GM12878 (cell line): ENCODE results near the gene RNF186. TPM values are rescaled to one million over a fixed set of nuclear protein-coding genes. Genes with fewer than 3 reads are reported as not detected.

Experiments
- ATAC-seq: fragments of 200-7000 bp; cut with Tn5 transposase; 3 replicates; pipeline ENCODE4 v1.9.1; 2020; ENCODE audit warnings: mild to moderate bottlenecking, moderate library complexity
- BruUV-seq: library from RNA; stranded (reverse); fragments of 400-500 nt; replicated peaks from 2 replicates; lab custom pipeline; 2021; lab: Mats Ljungman, UMichigan
- CTCF ChIA-PET: fragments of 300-600 bp; sonication (Branson Sonifier 250); formaldehyde crosslinking; extraction: SDS; loops from one replicate; lab custom pipeline; 2021; ENCODE audit warnings: inconsistent platforms; lab: Yijun Ruan, JAX
- POLR2A ChIA-PET: fragments of 350-600 bp; formaldehyde crosslinking; extraction: SDS; loops from one replicate; lab custom pipeline; 2021; ENCODE audit warnings: inconsistent platforms; lab: Charles Lee
- RAD21 ChIA-PET: fragments of 300-600 bp; sonication (Branson Sonifier 250); formaldehyde crosslinking; loops from one replicate; lab custom pipeline; 2023; ENCODE audit warnings: antibody characterized with exemption; ENCODE audit not compliant: unreplicated experiment; lab: Charles Lee
- SMC1A ChIA-PET: fragments of 300-600 bp; sonication (Branson Sonifier 250); formaldehyde crosslinking; loops from one replicate; lab custom pipeline; 2023; ENCODE audit not compliant: unreplicated experiment, uncharacterized antibody; lab: Charles Lee
- DNase-seq: peaks from one replicate; pipeline ENCODE4 v3.0.0-alpha.2; 2011; ENCODE audit warnings: low read depth, low spot score
- FAIRE-seq: peaks from 3 replicates; lab custom pipeline; 2011; peaks lifted over from hg19 to GRCh38; lab: Jason Lieb, UNC
- H2AFZ ChIP-seq: 2 replicates; pipeline ENCODE4 v1.6.0; 2011; ENCODE audit warnings: low read depth, low read length, control low read depth; ENCODE audit not compliant: control insufficient read depth
- H3K27ac ChIP-seq: 2 replicates; pipeline ENCODE4 v1.5.1; 2011; ENCODE audit warnings: control low read depth; ENCODE audit not compliant: control insufficient read depth, insufficient read depth
- H3K27me3 ChIP-seq, 2 experiments: replicated peaks in 1 of 2; 2 replicates each; pipeline versions ENCODE4 v1.6.0 to v1.6.1; 2011; ENCODE audit warnings: low read length in 1 of 2; ENCODE audit not compliant: control insufficient read depth in 2 of 2, insufficient read depth in 2 of 2
- H3K36me3 ChIP-seq, 2 experiments: 2 replicates each; pipeline ENCODE4 v1.5.1; 2011; ENCODE audit warnings: low read length in 1 of 2; ENCODE audit not compliant: control insufficient read depth in 2 of 2, insufficient read depth in 2 of 2
- H3K4me1 ChIP-seq: 2 replicates; pipeline ENCODE4 v1.6.1; 2011; ENCODE audit warnings: mild to moderate bottlenecking, low read length, moderate library complexity, mixed read lengths; ENCODE audit not compliant: control insufficient read depth, insufficient read depth
- H3K4me2 ChIP-seq: 2 replicates; pipeline ENCODE4 v1.6.0; 2011; ENCODE audit warnings: control low read depth; ENCODE audit not compliant: control insufficient read depth, insufficient read depth
- H3K4me3 ChIP-seq: fragments of 200-600 bp; sonication (generic); 2 replicates; pipeline ENCODE4 v1.5.1; 2016
- H3K79me2 ChIP-seq: 2 replicates; pipeline ENCODE4 v1.6.0; 2011; ENCODE audit warnings: low read length; ENCODE audit not compliant: control insufficient read depth, insufficient read depth
- H3K9ac ChIP-seq: 2 replicates; pipeline ENCODE4 v1.8.0; 2011; ENCODE audit warnings: low read length, control low read depth, mixed read lengths; ENCODE audit not compliant: control insufficient read depth, insufficient read depth
- H3K9me3 ChIP-seq: replicated peaks from 3 replicates; pipeline ENCODE4 v1.5.1; 2011; ENCODE audit warnings: mild to moderate bottlenecking, low read length; ENCODE audit not compliant: control insufficient read depth, insufficient read depth
- H4K20me1 ChIP-seq: 2 replicates; pipeline ENCODE4 v1.6.0; 2011; ENCODE audit not compliant: control insufficient read depth, insufficient read depth
- BMI1 ChIP-seq: fragments of 450-650 bp; IDR thresholded peaks from 2 replicates; pipeline ENCODE4 v1.6.1; 2016; ENCODE audit warnings: mild to moderate bottlenecking, moderate library complexity, borderline replicate concordance
- CHD2 ChIP-seq: IDR thresholded peaks from 2 replicates; pipeline ENCODE4 v1.6.1; 2011; ENCODE audit warnings: low read depth, low read length, improper control_type of control experiment, borderline replicate concordance
- EED ChIP-seq: sonication (generic); IDR thresholded peaks from 2 replicates; pipeline ENCODE4 v1.6.1; 2016; ENCODE audit warnings: antibody characterized with exemption, low read depth
- FOS ChIP-seq: IDR thresholded peaks from 3 replicates; pipeline ENCODE4 v1.6.1; 2011; ENCODE audit warnings: borderline replicate concordance; ENCODE audit not compliant: insufficient read length; ENCODE audit errors: extremely low read depth
- FOXM1 ChIP-seq: IDR thresholded peaks from 2 replicates; pipeline ENCODE4 v1.6.1; 2012; ENCODE audit warnings: low read depth, mild to moderate bottlenecking, inconsistent platforms, low read length, moderate library complexity
- GABPA ChIP-seq: IDR thresholded peaks from 2 replicates; pipeline ENCODE4 v1.6.1; 2014; ENCODE audit warnings: antibody characterized with exemption, low read depth, mild to moderate bottlenecking, inconsistent platforms
- MYB ChIP-seq: fragments of 150-350 bp; IDR thresholded peaks from 2 replicates; pipeline ENCODE4 v1.6.1; 2014; ENCODE audit warnings: mild to moderate bottlenecking, low read depth, low read length, borderline replicate concordance
- NFXL1 ChIP-seq: fragments of 450-650 bp; IDR thresholded peaks from 2 replicates; pipeline ENCODE4 v1.6.1; 2017; ENCODE audit warnings: antibody characterized with exemption, mild to moderate bottlenecking, borderline replicate concordance
- POU2F2 ChIP-seq: IDR thresholded peaks from 3 replicates; pipeline ENCODE4 v1.6.1; 2011; ENCODE audit warnings: low read depth, mild to moderate bottlenecking, low read length, borderline replicate concordance
- RB1 ChIP-seq: fragments of 450-650 bp; formaldehyde crosslinking; IDR thresholded peaks from 2 replicates; pipeline ENCODE4 v1.6.1; 2017; ENCODE audit warnings: mild to moderate bottlenecking, borderline replicate concordance
- ZZZ3 ChIP-seq: IDR thresholded peaks from 2 replicates; pipeline ENCODE4 v1.6.1; 2011; ENCODE audit warnings: low read depth; ENCODE audit not compliant: control insufficient read depth, insufficient read length
- WGBS: methylation state at CpG from one replicate; pipeline ENCODE4 v1.1.6; 2016; ENCODE audit warnings: low lambda C conversion rate; ENCODE audit not compliant: insufficient replicate concordance, insufficient coverage; ENCODE audit errors: missing lambda C conversion rate; 5-methylcytosine and 5-hydroxymethylcytosine counted together
- in situ Hi-C: fragments of 300-500 bp; cut with MboI; formaldehyde crosslinking; loops from 9 replicates; pipeline ENCODE4 v1.14.3; 2018; ENCODE audit warnings: mixed read lengths
- intact Hi-C: fragments of 100-400 bp; cut with micrococcal nuclease; formaldehyde crosslinking; loops from one replicate; pipeline ENCODE4 v1.14.2; 2022; ENCODE audit not compliant: unreplicated experiment
- polyA plus RNA-seq, 11 experiments: library from polyadenylated mRNA; depleted of rRNA in 4 of 11; unstranded in 6 of 11; stranded (reverse) in 5 of 11; fragments of >200 nt; fragmentation: Nextera tagmentation in 4 of 11; fragmentation: Illumina TruSeq in 1 of 11; extraction: Ambion mirVana in 4 of 11; extraction: Trizol in 1 of 11; gene quantifications; 1 replicate in 1 of 11; 2 replicates in 10 of 11; pipeline versions ENCODE4 v1.2.1 to v1.2.3, GENCODE V29; 2011 to 2016; ENCODE audit warnings: inconsistent platforms in 2 of 11, missing spikeins in 2 of 11, low read depth in 1 of 11
- total RNA-seq, 4 experiments: library from RNA; depleted of rRNA in 3 of 4; stranded (reverse); fragments of >200 nt in 3 of 4; fragmentation: Illumina TruSeq in 1 of 4; extraction: Trizol in 1 of 4; gene quantifications; 2 replicates each; pipeline versions ENCODE4 v1.2.1 to v1.2.3, GENCODE V29; 2013 to 2021
- TF ChIP-seq, protein P1 (sequence below): IDR thresholded peaks from 2 replicates; pipeline ENCODE4 v1.6.1; 2012; ENCODE audit warnings: improper control_type of control experiment, low read depth, low read length; ENCODE audit not compliant: insufficient replicate concordance
- TF ChIP-seq, protein P2 (sequence below): fragments of 150-350 bp; IDR thresholded peaks from 2 replicates; pipeline ENCODE4 v1.6.1; 2014; ENCODE audit warnings: mild to moderate bottlenecking, low read depth, low read length
- TF ChIP-seq, protein P3 (sequence below): fragments of 450-650 bp; formaldehyde crosslinking; IDR thresholded peaks from 2 replicates; pipeline ENCODE4 v1.4.0; 2020; ENCODE audit warnings: mild to moderate bottlenecking, moderate library complexity

Gene RNF186
- total and polyA plus RNA-seq, 10 of the 15 experiments (the other 5 are each of a cell fraction or from before 2014, with no cell fraction given) = not detected

DNA sequence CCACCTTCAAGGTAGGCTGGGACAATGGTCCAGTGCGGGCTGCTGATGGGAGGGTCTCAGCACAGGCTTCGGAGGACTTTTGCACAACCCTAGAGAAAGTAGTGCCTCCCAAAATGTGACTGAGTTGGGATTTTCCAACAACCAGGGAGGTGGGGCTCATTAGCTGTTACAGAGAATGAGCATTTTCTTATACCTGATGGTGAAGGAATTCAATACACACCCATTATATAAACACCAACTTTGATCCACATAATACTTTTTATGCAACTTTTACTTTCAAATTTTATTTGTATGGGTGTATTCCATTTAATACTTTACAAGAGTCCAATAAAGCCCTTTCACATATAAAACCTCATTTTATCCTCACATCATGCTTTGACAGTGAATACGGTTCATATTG, 31.3 kb upstream of the RNF186 start (continued):
- TF ChIP-seq BMI1 = no peak
- no peak for TF ChIP-seq GABPA
- no peak for TF ChIP-seq MYB
- TF ChIP-seq CHD2 = no peak
- no peak for TF ChIP-seq ZZZ3

DNA sequence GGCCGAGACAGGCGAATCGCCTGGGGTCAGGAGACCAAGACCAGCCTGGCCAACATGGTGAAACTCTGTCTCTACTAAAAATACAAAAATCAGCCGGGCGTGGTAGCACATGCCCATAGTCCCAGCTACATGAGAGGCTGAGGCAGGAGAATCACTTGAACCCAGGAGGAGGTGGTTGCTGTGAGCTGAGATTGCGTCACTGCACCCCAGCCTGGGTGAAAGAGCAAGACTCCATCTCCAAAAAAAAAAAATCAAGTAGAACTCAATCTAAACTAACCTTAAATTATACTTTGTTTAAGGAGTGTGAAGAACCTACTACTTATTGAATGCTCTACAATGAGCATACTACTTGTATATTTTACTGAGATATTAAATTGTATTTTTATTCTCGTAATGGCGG, 30.5 kb upstream of the RNF186 start:
- H3K9ac ChIP-seq = no peak overlapping the region
- no peak overlapping the region for H3K4me3 ChIP-seq
- CTCF ChIA-PET = no interaction called here
- no peak overlapping the region for H2AFZ ChIP-seq
- POLR2A ChIA-PET = no interaction called here
- WGBS = 56% methylated on average over 8 of the region's 8 CpGs
- no peak overlapping the region for H3K27ac ChIP-seq
- RAD21 ChIA-PET = no interaction called here
- H4K20me1 ChIP-seq = no peaks in the 10 kb centered on the region
- intact Hi-C loops (no loop called here), in situ Hi-C loops (no loop called here)
- H3K79me2 ChIP-seq = no peaks in the 10 kb centered on the region
- FAIRE-seq (no peak), ATAC-seq (no peak), DNase-seq (no peak)
- no peaks in the 10 kb centered on the region for H3K27me3 ChIP-seq
- BruUV-seq = no TSS peak
- H3K36me3 ChIP-seq = no peaks in the 10 kb centered on the region
- no peaks in the 10 kb centered on the region for H3K9me3 ChIP-seq
- no peak overlapping the region for H3K4me2 ChIP-seq
- SMC1A ChIA-PET = no interaction called here
- H3K4me1 ChIP-seq = no peaks in the 10 kb centered on the region
- TF ChIP-seq POU2F2 (no peak), EED (no peak), FOXM1 (no peak), RB1 (no peak), FOS (no peak), NFXL1 (no peak)
- TF ChIP-seq, protein P1, sequence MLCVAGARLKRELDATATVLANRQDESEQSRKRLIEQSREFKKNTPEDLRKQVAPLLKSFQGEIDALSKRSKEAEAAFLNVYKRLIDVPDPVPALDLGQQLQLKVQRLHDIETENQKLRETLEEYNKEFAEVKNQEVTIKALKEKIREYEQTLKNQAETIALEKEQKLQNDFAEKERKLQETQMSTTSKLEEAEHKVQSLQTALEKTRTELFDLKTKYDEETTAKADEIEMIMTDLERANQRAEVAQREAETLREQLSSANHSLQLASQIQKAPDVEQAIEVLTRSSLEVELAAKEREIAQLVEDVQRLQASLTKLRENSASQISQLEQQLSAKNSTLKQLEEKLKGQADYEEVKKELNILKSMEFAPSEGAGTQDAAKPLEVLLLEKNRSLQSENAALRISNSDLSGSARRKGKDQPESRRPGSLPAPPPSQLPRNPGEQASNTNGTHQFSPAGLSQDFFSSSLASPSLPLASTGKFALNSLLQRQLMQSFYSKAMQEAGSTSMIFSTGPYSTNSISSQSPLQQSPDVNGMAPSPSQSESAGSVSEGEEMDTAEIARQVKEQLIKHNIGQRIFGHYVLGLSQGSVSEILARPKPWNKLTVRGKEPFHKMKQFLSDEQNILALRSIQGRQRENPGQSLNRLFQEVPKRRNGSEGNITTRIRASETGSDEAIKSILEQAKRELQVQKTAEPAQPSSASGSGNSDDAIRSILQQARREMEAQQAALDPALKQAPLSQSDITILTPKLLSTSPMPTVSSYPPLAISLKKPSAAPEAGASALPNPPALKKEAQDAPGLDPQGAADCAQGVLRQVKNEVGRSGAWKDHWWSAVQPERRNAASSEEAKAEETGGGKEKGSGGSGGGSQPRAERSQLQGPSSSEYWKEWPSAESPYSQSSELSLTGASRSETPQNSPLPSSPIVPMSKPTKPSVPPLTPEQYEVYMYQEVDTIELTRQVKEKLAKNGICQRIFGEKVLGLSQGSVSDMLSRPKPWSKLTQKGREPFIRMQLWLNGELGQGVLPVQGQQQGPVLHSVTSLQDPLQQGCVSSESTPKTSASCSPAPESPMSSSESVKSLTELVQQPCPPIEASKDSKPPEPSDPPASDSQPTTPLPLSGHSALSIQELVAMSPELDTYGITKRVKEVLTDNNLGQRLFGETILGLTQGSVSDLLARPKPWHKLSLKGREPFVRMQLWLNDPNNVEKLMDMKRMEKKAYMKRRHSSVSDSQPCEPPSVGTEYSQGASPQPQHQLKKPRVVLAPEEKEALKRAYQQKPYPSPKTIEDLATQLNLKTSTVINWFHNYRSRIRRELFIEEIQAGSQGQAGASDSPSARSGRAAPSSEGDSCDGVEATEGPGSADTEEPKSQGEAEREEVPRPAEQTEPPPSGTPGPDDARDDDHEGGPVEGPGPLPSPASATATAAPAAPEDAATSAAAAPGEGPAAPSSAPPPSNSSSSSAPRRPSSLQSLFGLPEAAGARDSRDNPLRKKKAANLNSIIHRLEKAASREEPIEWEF = no peak
- TF ChIP-seq, protein P2, sequence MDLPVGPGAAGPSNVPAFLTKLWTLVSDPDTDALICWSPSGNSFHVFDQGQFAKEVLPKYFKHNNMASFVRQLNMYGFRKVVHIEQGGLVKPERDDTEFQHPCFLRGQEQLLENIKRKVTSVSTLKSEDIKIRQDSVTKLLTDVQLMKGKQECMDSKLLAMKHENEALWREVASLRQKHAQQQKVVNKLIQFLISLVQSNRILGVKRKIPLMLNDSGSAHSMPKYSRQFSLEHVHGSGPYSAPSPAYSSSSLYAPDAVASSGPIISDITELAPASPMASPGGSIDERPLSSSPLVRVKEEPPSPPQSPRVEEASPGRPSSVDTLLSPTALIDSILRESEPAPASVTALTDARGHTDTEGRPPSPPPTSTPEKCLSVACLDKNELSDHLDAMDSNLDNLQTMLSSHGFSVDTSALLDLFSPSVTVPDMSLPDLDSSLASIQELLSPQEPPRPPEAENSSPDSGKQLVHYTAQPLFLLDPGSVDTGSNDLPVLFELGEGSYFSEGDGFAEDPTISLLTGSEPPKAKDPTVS = no peak
- TF ChIP-seq, protein P3, sequence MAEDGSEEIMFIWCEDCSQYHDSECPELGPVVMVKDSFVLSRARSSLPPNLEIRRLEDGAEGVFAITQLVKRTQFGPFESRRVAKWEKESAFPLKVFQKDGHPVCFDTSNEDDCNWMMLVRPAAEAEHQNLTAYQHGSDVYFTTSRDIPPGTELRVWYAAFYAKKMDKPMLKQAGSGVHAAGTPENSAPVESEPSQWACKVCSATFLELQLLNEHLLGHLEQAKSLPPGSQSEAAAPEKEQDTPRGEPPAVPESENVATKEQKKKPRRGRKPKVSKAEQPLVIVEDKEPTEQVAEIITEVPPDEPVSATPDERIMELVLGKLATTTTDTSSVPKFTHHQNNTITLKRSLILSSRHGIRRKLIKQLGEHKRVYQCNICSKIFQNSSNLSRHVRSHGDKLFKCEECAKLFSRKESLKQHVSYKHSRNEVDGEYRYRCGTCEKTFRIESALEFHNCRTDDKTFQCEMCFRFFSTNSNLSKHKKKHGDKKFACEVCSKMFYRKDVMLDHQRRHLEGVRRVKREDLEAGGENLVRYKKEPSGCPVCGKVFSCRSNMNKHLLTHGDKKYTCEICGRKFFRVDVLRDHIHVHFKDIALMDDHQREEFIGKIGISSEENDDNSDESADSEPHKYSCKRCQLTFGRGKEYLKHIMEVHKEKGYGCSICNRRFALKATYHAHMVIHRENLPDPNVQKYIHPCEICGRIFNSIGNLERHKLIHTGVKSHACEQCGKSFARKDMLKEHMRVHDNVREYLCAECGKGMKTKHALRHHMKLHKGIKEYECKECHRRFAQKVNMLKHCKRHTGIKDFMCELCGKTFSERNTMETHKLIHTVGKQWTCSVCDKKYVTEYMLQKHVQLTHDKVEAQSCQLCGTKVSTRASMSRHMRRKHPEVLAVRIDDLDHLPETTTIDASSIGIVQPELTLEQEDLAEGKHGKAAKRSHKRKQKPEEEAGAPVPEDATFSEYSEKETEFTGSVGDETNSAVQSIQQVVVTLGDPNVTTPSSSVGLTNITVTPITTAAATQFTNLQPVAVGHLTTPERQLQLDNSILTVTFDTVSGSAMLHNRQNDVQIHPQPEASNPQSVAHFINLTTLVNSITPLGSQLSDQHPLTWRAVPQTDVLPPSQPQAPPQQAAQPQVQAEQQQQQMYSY (CRISPR knock-in tag) = no peak
